ENCODE measurements around the gene SLF2. TPM values are rescaled to one million over a fixed set of nuclear protein-coding genes. Genes with fewer than 3 reads are reported as not detected.

SLF2 gene
- total and polyA plus RNA-seq, 2 of the 13 experiments (the other 11 are each of a cell fraction or from before 2014, with no cell fraction given) = 12.2 to 48.1 TPM

DNA sequence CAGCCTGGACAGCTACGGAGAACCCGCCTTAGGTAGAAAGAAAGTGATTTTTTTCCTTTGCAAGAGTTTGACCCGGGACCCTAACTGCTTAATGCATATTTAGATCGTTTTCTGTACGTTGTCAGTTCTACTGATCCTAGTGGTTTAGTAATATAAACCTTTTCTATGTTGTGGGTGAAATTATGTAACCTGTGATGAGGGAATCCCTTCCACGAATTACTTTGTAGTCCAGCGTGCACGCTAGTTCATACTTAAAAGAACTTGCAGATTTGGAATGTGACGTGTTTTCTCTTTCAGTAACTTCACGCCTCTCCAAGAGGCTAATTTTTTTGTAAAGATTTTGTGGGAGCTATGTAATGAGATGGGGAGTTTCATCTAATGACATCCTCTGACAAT lies 705 bp downstream of the SLF2 start (continued):
- 0 out of 2 replicates have a peak, but pooled peaks have one; percentile 5 for TF ChIP-seq ZKSCAN8 (CRISPR knock-in tag; IDR thresholded peaks at IDR 0.05; ENCODE audit: borderline replicate concordance)
- TF ChIP-seq, protein P1, sequence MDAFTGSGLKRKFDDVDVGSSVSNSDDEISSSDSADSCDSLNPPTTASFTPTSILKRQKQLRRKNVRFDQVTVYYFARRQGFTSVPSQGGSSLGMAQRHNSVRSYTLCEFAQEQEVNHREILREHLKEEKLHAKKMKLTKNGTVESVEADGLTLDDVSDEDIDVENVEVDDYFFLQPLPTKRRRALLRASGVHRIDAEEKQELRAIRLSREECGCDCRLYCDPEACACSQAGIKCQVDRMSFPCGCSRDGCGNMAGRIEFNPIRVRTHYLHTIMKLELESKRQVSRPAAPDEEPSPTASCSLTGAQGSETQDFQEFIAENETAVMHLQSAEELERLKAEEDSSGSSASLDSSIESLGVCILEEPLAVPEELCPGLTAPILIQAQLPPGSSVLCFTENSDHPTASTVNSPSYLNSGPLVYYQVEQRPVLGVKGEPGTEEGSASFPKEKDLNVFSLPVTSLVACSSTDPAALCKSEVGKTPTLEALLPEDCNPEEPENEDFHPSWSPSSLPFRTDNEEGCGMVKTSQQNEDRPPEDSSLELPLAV (CRISPR knock-in tag; conservative IDR thresholded peaks at IDR 0.05; ENCODE audit: low read depth) = no peak

DNA sequence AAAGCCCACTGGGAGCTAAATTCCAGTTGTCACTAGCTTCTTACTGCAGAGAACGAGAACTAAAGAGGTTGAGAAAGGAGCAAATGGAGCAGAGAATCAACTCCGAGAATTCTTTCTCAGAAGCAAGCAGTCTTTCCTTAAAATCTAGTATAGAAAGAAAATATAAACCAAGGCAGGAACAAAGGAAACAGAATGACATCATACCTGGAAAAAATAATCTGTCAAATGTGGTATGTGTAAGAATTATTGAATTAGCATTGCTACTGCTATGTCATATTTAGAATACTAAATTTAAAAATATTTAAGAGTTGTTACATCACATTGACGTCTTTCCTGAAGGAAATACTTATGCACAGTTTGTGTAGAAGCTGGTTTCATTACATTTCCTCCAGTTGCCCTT lies 4.3 kb downstream of the SLF2 start:
- no TSS peak for BruUV-seq (replicated peaks)
- intact Hi-C loops (cut with micrococcal nuclease; ENCODE audit: unreplicated experiment) (no loop called here), in situ Hi-C loops (cut with HindIII; ENCODE audit: extremely low pct_ligation_motif_present, low pct_unique_long_range_greater_than_20kb) (no loop called here)
- H4K20me1 ChIP-seq (ENCODE audit: insufficient read depth, low read length) = peaks cover 11% of the 10 kb centered on the region; the same call in 1 of the 2 replicates
- TF ChIP-seq ATF7 (IDR thresholded peaks at IDR 0.05) (peak; percentile 52; the same call in 1 of the 2 replicates), ATF7 (CRISPR knock-in tag; IDR thresholded peaks at IDR 0.05) (no peak), ZNF780A (CRISPR knock-in tag; IDR thresholded peaks at IDR 0.05) (no peak), EED (CRISPR knock-in tag; IDR thresholded peaks at IDR 0.05) (no peak), RBFOX2 (IDR thresholded peaks at IDR 0.05; ENCODE audit: low read depth, low read length) (0 out of 2 replicates have a peak, but pooled peaks have one; percentile 19), ZBTB42 (CRISPR knock-in tag; IDR thresholded peaks at IDR 0.05) (no peak), ZNF674 (CRISPR knock-in tag; IDR thresholded peaks at IDR 0.05; ENCODE audit: low read depth) (no peak), ISL2 (CRISPR knock-in tag; IDR thresholded peaks at IDR 0.05) (no peak), RCOR2 (CRISPR knock-in tag; IDR thresholded peaks at IDR 0.05) (no peak), ZNF383 (CRISPR knock-in tag; IDR thresholded peaks at IDR 0.05; ENCODE audit: borderline replicate concordance) (no peak), POLR2A (IDR thresholded peaks at IDR 0.05; ENCODE audit: insufficient read depth in 1 of 2, low read depth in 2 of 2, low read length in 2 of 2) (no peak)
- TF ChIP-seq, protein P2, sequence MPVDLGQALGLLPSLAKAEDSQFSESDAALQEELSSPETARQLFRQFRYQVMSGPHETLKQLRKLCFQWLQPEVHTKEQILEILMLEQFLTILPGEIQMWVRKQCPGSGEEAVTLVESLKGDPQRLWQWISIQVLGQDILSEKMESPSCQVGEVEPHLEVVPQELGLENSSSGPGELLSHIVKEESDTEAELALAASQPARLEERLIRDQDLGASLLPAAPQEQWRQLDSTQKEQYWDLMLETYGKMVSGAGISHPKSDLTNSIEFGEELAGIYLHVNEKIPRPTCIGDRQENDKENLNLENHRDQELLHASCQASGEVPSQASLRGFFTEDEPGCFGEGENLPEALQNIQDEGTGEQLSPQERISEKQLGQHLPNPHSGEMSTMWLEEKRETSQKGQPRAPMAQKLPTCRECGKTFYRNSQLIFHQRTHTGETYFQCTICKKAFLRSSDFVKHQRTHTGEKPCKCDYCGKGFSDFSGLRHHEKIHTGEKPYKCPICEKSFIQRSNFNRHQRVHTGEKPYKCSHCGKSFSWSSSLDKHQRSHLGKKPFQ (CRISPR knock-in tag; IDR thresholded peaks at IDR 0.05; ENCODE audit: insufficient replicate concordance) = no peak
- no peak for ATAC-seq
- CTCF ChIA-PET (ENCODE audit: low intra/inter-chr PET ratio, low total read pairs) = no interaction called here
- no peak for DNase-seq (ENCODE audit: low spot score)
- H3K9me3 ChIP-seq (ENCODE audit: low read length) = no peaks in the 10 kb centered on the region
- no peak overlapping the region for H3K4me3 ChIP-seq (replicated peaks in 1 of 3; ENCODE audit: insufficient read depth in 1 of 3, low read depth in 2 of 3, low read length in 3 of 3)
- no peak overlapping the region for H3K9ac ChIP-seq (ENCODE audit: insufficient read depth, low read depth, low read length)
- H3K79me2 ChIP-seq (ENCODE audit: insufficient read depth, low read length) = peaks cover 30% of the 10 kb centered on the region
- no peak overlapping the region for H3K4me2 ChIP-seq (ENCODE audit: low read depth, low read length)
- WGBS (ENCODE audit: low lambda C conversion rate) = over 99% methylated on average over 3 of the region's 3 CpGs
- peaks cover 29% of the 10 kb centered on the region for H3K4me1 ChIP-seq (ENCODE audit: insufficient read depth, low read length)
- no peak for FAIRE-seq
- no peaks in the 10 kb centered on the region for H3K27me3 ChIP-seq (ENCODE audit: control insufficient read depth in 1 of 2, insufficient read depth in 2 of 2, low read length in 2 of 2)
- H3K27ac ChIP-seq (ENCODE audit: extremely low read length, insufficient read depth, low read length) = no peak overlapping the region
- H2AFZ ChIP-seq (ENCODE audit: low read length) = no peak overlapping the region
- peaks cover 12 to 26% of the 10 kb centered on the region in 2 experiments for H3K36me3 ChIP-seq (replicated peaks in 1 of 2; ENCODE audit: control insufficient read depth in 1 of 2, insufficient read depth in 2 of 2, low read length in 2 of 2)
- POLR2A ChIA-PET = interaction anchor here (0.6 kb wide), 1 partner anchor 12 kb away, joined by 3 read pairs; no protein-coding TSS in a partner anchor

All from HepG2 (cell line).